Loucy (cell line): ENCODE data around the gene MMRN1.
A peak's percentile ranks its signal among the peaks of the same experiment; 100 is the strongest.

Experiments used
- H2AFZ ChIP-seq: fragments of 200-600 bp; sonication (generic); 2 replicates; pipeline ENCODE4 v1.6.0; 2016; ENCODE audit warnings: antibody characterized with exemption, mild to moderate bottlenecking, low read length, moderate library complexity
- H3F3A ChIP-seq: fragments of 200-600 bp; 2 replicates; pipeline ENCODE4 v1.6.0; 2016; ENCODE audit warnings: antibody characterized with exemption, low read depth, mild to moderate bottlenecking
- H3K27me3 ChIP-seq: fragments of 200-600 bp; sonication (generic); 2 replicates; pipeline ENCODE4 v1.6.1; 2014; ENCODE audit warnings: low read length, mild to moderate bottlenecking; ENCODE audit not compliant: insufficient read depth, poor library complexity, severe bottlenecking
- H3K36me3 ChIP-seq: fragments of 200-600 bp; sonication (generic); 2 replicates; pipeline ENCODE4 v1.6.1; 2016; ENCODE audit warnings: low read length; ENCODE audit not compliant: insufficient read depth
- H3K4me1 ChIP-seq: fragments of 200-600 bp; sonication (generic); 2 replicates; pipeline ENCODE4 v1.5.1; 2014; ENCODE audit warnings: low read length, mild to moderate bottlenecking; ENCODE audit not compliant: insufficient read depth, poor library complexity, severe bottlenecking
- H3K4me2 ChIP-seq: fragments of 200-600 bp; sonication (generic); 2 replicates; pipeline ENCODE4 v1.6.0; 2014; ENCODE audit warnings: antibody characterized with exemption, low read length, low read depth, mild to moderate bottlenecking; ENCODE audit not compliant: poor library complexity, severe bottlenecking
- H3K4me3 ChIP-seq: fragments of 200-600 bp; sonication (generic); 2 replicates; pipeline ENCODE4 v1.5.1; 2014; ENCODE audit warnings: low read length, mild to moderate bottlenecking, mixed read lengths; ENCODE audit not compliant: poor library complexity, severe bottlenecking
- H3K79me2 ChIP-seq: fragments of 200-600 bp; sonication (generic); 2 replicates; pipeline ENCODE4 v1.6.1; 2014; ENCODE audit warnings: low read length; ENCODE audit not compliant: insufficient read depth
- H3K9ac ChIP-seq: fragments of 200-600 bp; sonication (generic); 2 replicates; pipeline ENCODE4 v1.6.0; 2014; ENCODE audit warnings: mild to moderate bottlenecking, low read depth, low read length, moderate library complexity; ENCODE audit not compliant: poor library complexity, severe bottlenecking
- H3K9me2 ChIP-seq: fragments of 200-600 bp; sonication (generic); replicated peaks from 2 replicates; pipeline ENCODE4 v1.6.1; 2016; ENCODE audit warnings: low read depth, low read length, mixed read lengths
- H3K9me3 ChIP-seq: fragments of 200-600 bp; sonication (generic); 2 replicates; pipeline ENCODE4 v1.6.1; 2014; ENCODE audit warnings: mild to moderate bottlenecking, antibody characterized with exemption, low read length, low read depth; ENCODE audit not compliant: insufficient read depth
- H4K20me1 ChIP-seq: fragments of 200-600 bp; sonication (generic); 2 replicates; pipeline ENCODE4 v1.6.0; 2014; ENCODE audit warnings: antibody characterized with exemption, low read length, mild to moderate bottlenecking; ENCODE audit not compliant: insufficient read depth, poor library complexity, severe bottlenecking
- CTCF ChIP-seq: fragments of 200-600 bp; sonication (generic); conservative IDR thresholded peaks from 2 replicates; pipeline ENCODE4 v1.5.1; 2014; ENCODE audit warnings: mild to moderate bottlenecking, antibody characterized with exemption, low read length
- EZH2phosphoT487 ChIP-seq: fragments of 200-600 bp; IDR thresholded peaks from 2 replicates; pipeline ENCODE4 v1.6.1; 2018; ENCODE audit warnings: antibody characterized with exemption, mild to moderate bottlenecking, moderate library complexity, borderline replicate concordance

Gene MMRN1

DNA sequence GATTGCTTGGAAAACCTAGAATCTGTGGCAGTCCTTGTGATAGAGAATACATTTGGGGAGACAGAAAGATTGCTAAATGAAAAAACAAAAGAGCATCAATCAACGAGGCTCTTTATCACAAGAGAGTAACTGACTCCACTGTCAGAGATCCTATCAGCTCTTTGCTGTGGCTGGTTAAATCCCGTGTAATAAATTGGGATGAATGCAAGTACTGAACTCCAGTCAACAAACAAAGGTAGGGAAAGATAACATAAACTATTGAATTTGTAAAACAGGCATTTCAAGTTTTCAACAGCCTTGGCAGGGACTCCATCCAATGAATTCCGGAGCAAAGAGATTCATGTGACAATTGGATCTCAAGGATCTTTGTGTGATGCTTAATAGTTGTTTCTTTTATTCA is 21.3 kb downstream of the MMRN1 start:
- TF ChIP-seq EZH2phosphoT487 = no peak
- TF ChIP-seq CTCF = no peak
- Histone ChIP-seq H3K79me2 (no peaks in the 10 kb centered on the region), H3K36me3 (peaks cover 3% of the 10 kb centered on the region; the same call in 1 of the 2 replicates), H3K9ac (no peak overlapping the region), H3K9me2 (no peaks in the 10 kb centered on the region), H3K27me3 (no peaks in the 10 kb centered on the region), H3F3A (no peaks in the 10 kb centered on the region), H3K9me3 (no peaks in the 10 kb centered on the region), H2AFZ (no peak overlapping the region), H4K20me1 (no peaks in the 10 kb centered on the region), H3K4me1 (no peaks in the 10 kb centered on the region), H3K4me2 (no peak overlapping the region), H3K4me3 (no peak overlapping the region)

- Histone ChIP-seq H3F3A (no peaks in the 10 kb centered on the region), H3K9ac (no peak overlapping the region), H3K27me3 (no peaks in the 10 kb centered on the region), H3K79me2 (no peaks in the 10 kb centered on the region), H2AFZ (no peak overlapping the region), H3K4me2 (no peak overlapping the region), H3K4me1 (no peaks in the 10 kb centered on the region), H3K9me2 (no peaks in the 10 kb centered on the region), H4K20me1 (no peaks in the 10 kb centered on the region), H3K9me3 (no peaks in the 10 kb centered on the region), H3K4me3 (no peak overlapping the region), H3K36me3 (peaks cover 4% of the 10 kb centered on the region; the same call in 1 of the 2 replicates)
- TF ChIP-seq EZH2phosphoT487 = no peak
Measured at GRCh38 chr4:89922848-89923416, 28.3 kb downstream of the MMRN1 start.

DNA sequence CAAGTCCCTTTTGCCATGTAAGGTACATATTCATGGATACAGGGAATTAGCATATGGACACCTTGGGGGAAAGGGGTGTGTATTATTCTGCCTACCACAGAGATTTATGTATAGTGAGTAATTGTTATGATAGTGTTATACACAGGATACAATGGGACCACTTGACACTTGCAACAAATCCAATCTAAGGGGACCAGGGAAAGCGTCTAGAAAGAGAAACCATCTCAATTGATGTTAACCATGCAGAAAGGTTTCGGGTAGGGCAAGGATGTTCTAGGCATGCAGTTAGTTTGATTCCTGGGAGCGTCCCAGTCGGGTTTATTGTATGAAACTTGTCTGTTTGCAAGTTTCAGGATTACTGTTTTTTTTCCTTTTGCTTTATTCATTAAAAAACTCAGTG is 34.2 kb downstream of the MMRN1 start:
- Histone ChIP-seq H3K4me2 (no peak overlapping the region), H3K4me3 (peak overlapping the region; percentile 38), H3K4me1 (peaks cover 18% of the 10 kb centered on the region), H3K79me2 (no peaks in the 10 kb centered on the region), H3K9me3 (no peaks in the 10 kb centered on the region), H3K36me3 (no peaks in the 10 kb centered on the region; the same call in 1 of the 2 replicates), H2AFZ (no peak overlapping the region), H3K9ac (no peak overlapping the region), H3K9me2 (no peaks in the 10 kb centered on the region), H3K27me3 (no peaks in the 10 kb centered on the region), H4K20me1 (no peaks in the 10 kb centered on the region), H3F3A (no peaks in the 10 kb centered on the region)
- TF ChIP-seq EZH2phosphoT487 (no peak), CTCF (no peak)
